Activated naive CD4-positive, alpha-beta T cell treated with anti-CD3 and anti-CD28 coated beads for 36 hours (primary cell): Measurements from ENCODE around the gene CACNA1I. TPM values are rescaled to one million over a fixed set of nuclear protein-coding genes. Genes with fewer than 3 reads are reported as not detected.
"Not testable (repeated sequence)": the region's sequence is repeated elsewhere in the genome, so short reads cannot be mapped to it uniquely, and the experiment has no call there.

Experiments
- CTCF ChIA-PET: fragments of 350-600 bp; sonication (Branson Sonifier 250); formaldehyde crosslinking; loops from one replicate; lab custom pipeline; 2021; ENCODE audit warnings: antibody characterized with exemption; lab: Charles Lee
- DNase-seq: peaks from one replicate; pipeline ENCODE4 v3.0.0-alpha.2; 2020
- H3K27ac Mint-ChIP-seq: one replicate; pipeline ENCODE4 v1.8.0; 2021; ENCODE audit warnings: mild to moderate bottlenecking, mixed read lengths
- H3K27me3 Mint-ChIP-seq: one replicate; pipeline ENCODE4 v1.8.0; 2021; ENCODE audit warnings: low read depth, mixed read lengths
- H3K36me3 Mint-ChIP-seq: one replicate; pipeline ENCODE4 v1.8.0; 2021; ENCODE audit warnings: low read depth, mixed read lengths
- H3K4me1 Mint-ChIP-seq: one replicate; pipeline ENCODE4 v1.8.0; 2021; ENCODE audit warnings: low read depth, mixed read lengths
- H3K4me3 Mint-ChIP-seq: one replicate; pipeline ENCODE4 v1.8.0; 2021; ENCODE audit warnings: mild to moderate bottlenecking, moderate library complexity, mixed read lengths
- H3K9me3 Mint-ChIP-seq: one replicate; pipeline ENCODE4 v1.8.0; 2021; ENCODE audit warnings: mixed read lengths
- intact Hi-C: fragments of 100-400 bp; cut with micrococcal nuclease; formaldehyde crosslinking; loops from one replicate; pipeline ENCODE4 v1.15.1; 2023
- total RNA-seq, 2 experiments: library from RNA; stranded (reverse); gene quantifications; one replicate each; pipeline ENCODE4 v1.2.3, GENCODE V29; 2021

Gene CACNA1I
- total RNA-seq, 2 experiments from 2014 or later: 0.27 to 0.31 TPM

GRCh38 chr22:39729141-39729934, 158.8 kb downstream of the CACNA1I start:
- intact Hi-C loops: no loop called here
- no peaks in the 10 kb centered on the region for H3K4me1 Mint-ChIP-seq
- no peak overlapping the region for H3K4me3 Mint-ChIP-seq
- H3K27me3 Mint-ChIP-seq: no peaks in the 10 kb centered on the region
- CTCF ChIA-PET: no interaction called here
- no peaks in the 10 kb centered on the region for H3K36me3 Mint-ChIP-seq
- no peak overlapping the region for H3K27ac Mint-ChIP-seq
- DNase-seq: no peak
- H3K9me3 Mint-ChIP-seq: no peaks in the 10 kb centered on the region

- no peak for DNase-seq
- intact Hi-C loops: no loop called here
- H3K27ac Mint-ChIP-seq: no peak overlapping the region
- CTCF ChIA-PET: no interaction called here
- H3K36me3 Mint-ChIP-seq: no peaks in the 10 kb centered on the region
- no peak overlapping the region for H3K4me3 Mint-ChIP-seq
- H3K27me3 Mint-ChIP-seq: no peaks in the 10 kb centered on the region
- no peaks in the 10 kb centered on the region for H3K9me3 Mint-ChIP-seq
- no peaks in the 10 kb centered on the region for H3K4me1 Mint-ChIP-seq
Observed at GRCh38 chr22:39731481-39731880, 160.9 kb downstream of the CACNA1I start.

- Mint-ChIP-seq H3K27me3 (no peaks in the 10 kb centered on the region), H3K27ac (no peak overlapping the region), H3K36me3 (no peaks in the 10 kb centered on the region), H3K4me3 (no peak overlapping the region), H3K4me1 (no peaks in the 10 kb centered on the region), H3K9me3 (no peaks in the 10 kb centered on the region)
- DNase-seq: no peak
- intact Hi-C loops: no loop called here
- CTCF ChIA-PET: no interaction called here
Observed at GRCh38 chr22:39731881-39732555, 161.5 kb downstream of the CACNA1I start.

GRCh38 chr22:39732625-39733024, 162.1 kb downstream of the CACNA1I start:
- Mint-ChIP-seq H3K4me3 (no peak overlapping the region), H3K4me1 (no peaks in the 10 kb centered on the region), H3K36me3 (no peaks in the 10 kb centered on the region), H3K27ac (no peak overlapping the region), H3K9me3 (no peaks in the 10 kb centered on the region), H3K27me3 (no peaks in the 10 kb centered on the region)
- no peak for DNase-seq
- intact Hi-C loops: no loop called here
- CTCF ChIA-PET: no interaction called here

- intact Hi-C loops: no loop called here
- Mint-ChIP-seq H3K4me3 (no peak overlapping the region), H3K4me1 (no peaks in the 10 kb centered on the region), H3K27me3 (no peaks in the 10 kb centered on the region), H3K9me3 (no peaks in the 10 kb centered on the region), H3K36me3 (no peaks in the 10 kb centered on the region), H3K27ac (no peak overlapping the region)
- no peak for DNase-seq
- CTCF ChIA-PET: interaction anchor here (0.7 kb wide), 1 partner anchor 89 kb away, joined by 3 read pairs; no protein-coding TSS in a partner anchor
Observed at GRCh38 chr22:39733191-39733590, 162.6 kb downstream of the CACNA1I start.

- H3K4me3 Mint-ChIP-seq, DNase-seq, H3K27me3 Mint-ChIP-seq, H3K9me3 Mint-ChIP-seq, H3K36me3 Mint-ChIP-seq, H3K4me1 Mint-ChIP-seq, intact Hi-C loops, H3K27ac Mint-ChIP-seq: not testable (repeated sequence)
- CTCF ChIA-PET: interaction anchor here (0.6 kb wide), 1 partner anchor 134 kb away, joined by 3 read pairs; no protein-coding TSS in a partner anchor
Observed at GRCh38 chr22:39734046-39734445, 163.5 kb downstream of the CACNA1I start.

GRCh38 chr22:39734866-39735265, 164.3 kb downstream of the CACNA1I start:
- CTCF ChIA-PET: interaction anchor here (0.6 to 0.7 kb wide), 2 partner anchors 14 to 84 kb away, joined by 3 read pairs; no protein-coding TSS in a partner anchor
- Mint-ChIP-seq H3K36me3 (no peaks in the 10 kb centered on the region), H3K4me1 (no peaks in the 10 kb centered on the region), H3K27me3 (no peaks in the 10 kb centered on the region), H3K9me3 (peaks cover 5% of the 10 kb centered on the region), H3K27ac (no peak overlapping the region), H3K4me3 (no peak overlapping the region)
- intact Hi-C loops: no loop called here
- DNase-seq: no peak

- Mint-ChIP-seq H3K27ac (no peak overlapping the region), H3K4me1 (no peaks in the 10 kb centered on the region), H3K27me3 (no peaks in the 10 kb centered on the region), H3K9me3 (peaks cover 5% of the 10 kb centered on the region), H3K4me3 (no peak overlapping the region), H3K36me3 (no peaks in the 10 kb centered on the region)
- DNase-seq: no peak
- intact Hi-C loops: no loop called here
- CTCF ChIA-PET: no interaction called here
Observed at GRCh38 chr22:39735776-39736175, 165.2 kb downstream of the CACNA1I start.

- H3K4me1 Mint-ChIP-seq: no peaks in the 10 kb centered on the region
- CTCF ChIA-PET: interaction anchor here (1.0 kb wide), 1 partner anchor 153 kb away, joined by 3 read pairs; no protein-coding TSS in a partner anchor
- no peak for DNase-seq
- H3K27me3 Mint-ChIP-seq: no peaks in the 10 kb centered on the region
- H3K9me3 Mint-ChIP-seq: peaks cover 5% of the 10 kb centered on the region
- intact Hi-C loops: no loop called here
- H3K4me3 Mint-ChIP-seq: no peak overlapping the region
- H3K27ac Mint-ChIP-seq: no peak overlapping the region
- no peaks in the 10 kb centered on the region for H3K36me3 Mint-ChIP-seq
Observed at GRCh38 chr22:39738746-39739145, 168.2 kb downstream of the CACNA1I start.

Other genes starting within 250 kb of the CACNA1I start
- gene SYNGR1, start 220.8 kb upstream of the CACNA1I start, total RNA-seq: under 1 TPM; 0.27 to 0.29 TPM
- gene TAB1, start 171.0 kb upstream of the CACNA1I start, total RNA-seq: 10 to 100 TPM; 15.2 to 17.7 TPM
- under 1 TPM; 0.40 to 0.62 TPM for gene MGAT3, start 113.7 kb upstream of the CACNA1I start, total RNA-seq
- gene MIEF1, start 68.5 kb upstream of the CACNA1I start, total RNA-seq: 10 to 100 TPM; 33.3 to 35.1 TPM
- gene ATF4, start 50.2 kb upstream of the CACNA1I start, total RNA-seq: 100 to 1,000 TPM; 589 to 609 TPM
- gene RPS19BP1, start 38.0 kb upstream of the CACNA1I start, total RNA-seq: 10 to 100 TPM; 52.0 to 56.2 TPM